Measurements from ENCODE around the gene ATMIN. TPM values are rescaled to one million over a fixed set of nuclear protein-coding genes. Genes with fewer than 3 reads are reported as not detected.

ATMIN gene
- total and polyA plus RNA-seq, 2 of the 13 experiments (the other 11 are each of a cell fraction or from before 2014, with no cell fraction given) = 34.6 to 60.4 TPM

DNA sequence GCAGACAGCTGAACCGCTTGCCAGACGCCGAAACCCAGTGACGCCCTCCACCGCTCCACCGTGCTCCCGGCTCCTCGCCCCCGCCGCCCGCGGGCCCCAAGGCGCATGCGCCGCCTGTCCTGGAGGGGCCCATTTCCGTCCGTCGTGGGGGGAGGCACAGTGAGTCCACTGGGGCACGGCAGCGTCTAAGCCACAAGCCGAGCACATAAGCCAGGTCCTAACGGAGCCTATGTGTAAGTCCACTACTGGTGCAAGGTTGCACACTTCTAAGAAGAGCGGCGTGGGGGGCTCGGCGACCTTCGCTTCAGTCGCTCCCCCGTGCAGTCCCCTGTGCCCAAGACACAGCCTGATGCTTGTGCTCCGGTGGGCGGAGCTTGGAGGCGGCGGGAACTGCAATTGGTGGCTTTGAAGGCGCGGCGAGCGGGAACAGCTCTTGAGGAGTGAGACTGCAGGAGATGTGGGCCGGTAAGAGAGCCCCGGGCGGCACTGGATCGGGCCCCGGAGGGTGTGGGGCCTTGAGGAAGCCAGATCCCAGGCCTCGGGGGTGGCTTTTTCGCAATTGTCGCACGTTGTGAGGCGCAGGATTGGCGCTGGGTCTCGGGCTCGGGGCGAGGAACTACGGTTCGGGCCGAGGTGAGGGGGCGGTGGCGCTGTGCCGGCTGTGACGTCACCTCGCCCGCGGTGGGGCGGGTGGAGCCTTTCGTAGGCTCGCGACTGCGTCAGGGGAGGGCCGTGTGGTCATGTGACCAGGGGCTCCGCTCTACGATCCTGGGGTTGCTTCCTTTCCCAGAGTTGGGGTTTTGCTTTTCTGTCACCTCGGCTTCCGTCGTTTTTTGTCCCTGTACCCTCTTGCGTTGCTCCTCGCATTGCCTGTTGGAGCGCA, 28.6 kb upstream of the ATMIN start, which contains the start of the genes CENPN and CMC2 (continued):
- TF ChIP-seq ZC3H13 (CRISPR knock-in tag; IDR thresholded peaks at IDR 0.05) (peak; percentile 90), BORCS8-MEF2B (CRISPR knock-in tag; IDR thresholded peaks at IDR 0.05) (peak; percentile 98), ZNF224 (CRISPR knock-in tag; IDR thresholded peaks at IDR 0.05) (peak; percentile 93), ZMYM4 (CRISPR knock-in tag; IDR thresholded peaks at IDR 0.05) (no peak; the same call in none of the 2 replicates), NFIB (CRISPR knock-in tag; IDR thresholded peaks at IDR 0.05; ENCODE audit: borderline replicate concordance) (no peak), ZNF7 (CRISPR knock-in tag; IDR thresholded peaks at IDR 0.05) (no peak; the same call in 1 of the 2 replicates), KLF13 (CRISPR knock-in tag; IDR thresholded peaks at IDR 0.05) (no peak), TBX2 (CRISPR knock-in tag; IDR thresholded peaks at IDR 0.05; ENCODE audit: borderline replicate concordance) (peak; percentile 65), KAT7 (CRISPR knock-in tag; IDR thresholded peaks at IDR 0.05; ENCODE audit: borderline replicate concordance) (peak; percentile 67), ZNF724P (CRISPR knock-in tag; IDR thresholded peaks at IDR 0.05; ENCODE audit: borderline replicate concordance) (peak; percentile 86), XRCC5 (optimal IDR thresholded peaks at IDR 0.05; ENCODE audit: low read length) (peak; percentile 51), ZNF761 (CRISPR knock-in tag; conservative IDR thresholded peaks at IDR 0.05) (peak; percentile 96), PTBP1 (IDR thresholded peaks at IDR 0.05; ENCODE audit: low read depth, low read length, poor library complexity, severe bottlenecking) (no peak), ZMYM3 (CRISPR knock-in tag; IDR thresholded peaks at IDR 0.05) (no peak), KLF11 (CRISPR knock-in tag; IDR thresholded peaks at IDR 0.05) (no peak), NRL (CRISPR knock-in tag; IDR thresholded peaks at IDR 0.05; ENCODE audit: borderline replicate concordance) (peak; percentile 61), ZFYVE20 (CRISPR knock-in tag; IDR thresholded peaks at IDR 0.05; ENCODE audit: borderline replicate concordance, low read depth) (peak; percentile 45; the same call in 1 of the 2 replicates), KLF12 (CRISPR knock-in tag; IDR thresholded peaks at IDR 0.05; ENCODE audit: borderline replicate concordance) (peak; percentile 81; the same call in 1 of the 2 replicates), ZNF143 (CRISPR knock-in tag; IDR thresholded peaks at IDR 0.05) (peak; percentile 71), BHLHE40 (IDR thresholded peaks at IDR 0.05; ENCODE audit: low read length) (peak; percentile 99), NAIF1 (CRISPR knock-in tag; IDR thresholded peaks at IDR 0.05; ENCODE audit: borderline replicate concordance) (peak; percentile 56; the same call in 1 of the 2 replicates)
- TF ChIP-seq, protein P1, sequence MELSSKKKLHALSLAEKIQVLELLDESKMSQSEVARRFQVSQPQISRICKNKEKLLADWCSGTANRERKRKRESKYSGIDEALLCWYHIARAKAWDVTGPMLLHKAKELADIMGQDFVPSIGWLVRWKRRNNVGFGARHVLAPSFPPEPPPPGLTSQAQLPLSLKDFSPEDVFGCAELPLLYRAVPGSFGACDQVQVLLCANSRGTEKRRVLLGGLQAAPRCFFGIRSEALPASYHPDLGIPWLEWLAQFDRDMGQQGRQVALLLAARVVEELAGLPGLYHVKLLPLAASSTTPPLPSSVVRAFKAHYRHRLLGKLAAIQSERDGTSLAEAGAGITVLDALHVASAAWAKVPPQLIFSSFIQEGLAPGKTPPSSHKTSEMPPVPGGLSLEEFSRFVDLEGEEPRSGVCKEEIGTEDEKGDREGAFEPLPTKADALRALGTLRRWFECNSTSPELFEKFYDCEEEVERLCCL (CRISPR knock-in tag; IDR thresholded peaks at IDR 0.05; ENCODE audit: borderline replicate concordance) = no peak
- TF ChIP-seq, protein P2, sequence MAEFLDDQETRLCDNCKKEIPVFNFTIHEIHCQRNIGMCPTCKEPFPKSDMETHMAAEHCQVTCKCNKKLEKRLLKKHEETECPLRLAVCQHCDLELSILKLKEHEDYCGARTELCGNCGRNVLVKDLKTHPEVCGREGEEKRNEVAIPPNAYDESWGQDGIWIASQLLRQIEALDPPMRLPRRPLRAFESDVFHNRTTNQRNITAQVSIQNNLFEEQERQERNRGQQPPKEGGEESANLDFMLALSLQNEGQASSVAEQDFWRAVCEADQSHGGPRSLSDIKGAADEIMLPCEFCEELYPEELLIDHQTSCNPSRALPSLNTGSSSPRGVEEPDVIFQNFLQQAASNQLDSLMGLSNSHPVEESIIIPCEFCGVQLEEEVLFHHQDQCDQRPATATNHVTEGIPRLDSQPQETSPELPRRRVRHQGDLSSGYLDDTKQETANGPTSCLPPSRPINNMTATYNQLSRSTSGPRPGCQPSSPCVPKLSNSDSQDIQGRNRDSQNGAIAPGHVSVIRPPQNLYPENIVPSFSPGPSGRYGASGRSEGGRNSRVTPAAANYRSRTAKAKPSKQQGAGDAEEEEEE (CRISPR knock-in tag; IDR thresholded peaks at IDR 0.05; ENCODE audit: borderline replicate concordance) = peak; percentile 96; the same call in 1 of the 2 replicates
- TF ChIP-seq, protein P3, sequence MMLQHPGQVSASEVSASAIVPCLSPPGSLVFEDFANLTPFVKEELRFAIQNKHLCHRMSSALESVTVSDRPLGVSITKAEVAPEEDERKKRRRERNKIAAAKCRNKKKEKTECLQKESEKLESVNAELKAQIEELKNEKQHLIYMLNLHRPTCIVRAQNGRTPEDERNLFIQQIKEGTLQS (CRISPR knock-in tag; IDR thresholded peaks at IDR 0.05) = peak; percentile 67
- TF ChIP-seq, protein P4, sequence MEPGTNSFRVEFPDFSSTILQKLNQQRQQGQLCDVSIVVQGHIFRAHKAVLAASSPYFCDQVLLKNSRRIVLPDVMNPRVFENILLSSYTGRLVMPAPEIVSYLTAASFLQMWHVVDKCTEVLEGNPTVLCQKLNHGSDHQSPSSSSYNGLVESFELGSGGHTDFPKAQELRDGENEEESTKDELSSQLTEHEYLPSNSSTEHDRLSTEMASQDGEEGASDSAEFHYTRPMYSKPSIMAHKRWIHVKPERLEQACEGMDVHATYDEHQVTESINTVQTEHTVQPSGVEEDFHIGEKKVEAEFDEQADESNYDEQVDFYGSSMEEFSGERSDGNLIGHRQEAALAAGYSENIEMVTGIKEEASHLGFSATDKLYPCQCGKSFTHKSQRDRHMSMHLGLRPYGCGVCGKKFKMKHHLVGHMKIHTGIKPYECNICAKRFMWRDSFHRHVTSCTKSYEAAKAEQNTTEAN (CRISPR knock-in tag; conservative IDR thresholded peaks at IDR 0.05) = peak; percentile 56
